Activated CD8-positive, alpha-beta memory T cell treated with anti-CD3 and anti-CD28 coated beads, Interleukin-2, amount 50 U/mL, for 4 hours (primary cell): ENCODE data around the gene RHOH.
"Not testable (repeated sequence)": the region's sequence is repeated elsewhere in the genome, so short reads cannot be mapped to it uniquely, and the experiment has no call there.

ENCODE experiments used
- DNase-seq: peaks from one replicate; pipeline ENCODE4 v3.0.0-alpha.2; 2020

Gene RHOH

GRCh38 chr4:40196724-40197281 is at the start of gene RHOH:
RHOH (plus strand) TSS chr4:40197031; CDS start chr4:40243387, 46,356 bp downstream.
- DNase-seq: peak; percentile 74

GRCh38 chr4:40147490-40147889 is 49.3 kb upstream of the RHOH start:
- DNase-seq: not testable (repeated sequence)

- peak; percentile 71 for DNase-seq
These were observed 46.9 kb upstream of the RHOH start for GRCh38 chr4:40149960-40150385.

GRCh38 chr4:40150932-40151331 is 45.9 kb upstream of the RHOH start:
- no peak for DNase-seq

GRCh38 chr4:40152637-40153036 is 44.2 kb upstream of the RHOH start:
- peak; percentile 31 for DNase-seq

- DNase-seq: no peak
These were observed 39.4 kb upstream of the RHOH start for GRCh38 chr4:40157436-40157835.

- DNase-seq: no peak
These were observed 36.6 kb upstream of the RHOH start for GRCh38 chr4:40160258-40160657.

- DNase-seq: no peak
These were observed 32.4 kb upstream of the RHOH start for GRCh38 chr4:40164459-40164858.

GRCh38 chr4:40165916-40166315 is 30.9 kb upstream of the RHOH start:
- no peak for DNase-seq

- no peak for DNase-seq
These were observed 28.8 kb upstream of the RHOH start for GRCh38 chr4:40168070-40168469.

GRCh38 chr4:40170588-40170987 is 26.2 kb upstream of the RHOH start:
- no peak for DNase-seq

GRCh38 chr4:40173470-40173875 is 23.4 kb upstream of the RHOH start:
- no peak for DNase-seq

GRCh38 chr4:40176602-40177001 is 20.2 kb upstream of the RHOH start:
- no peak for DNase-seq

GRCh38 chr4:40177591-40177990 is 19.2 kb upstream of the RHOH start:
- DNase-seq: no peak

GRCh38 chr4:40178672-40179071 is 18.2 kb upstream of the RHOH start:
- DNase-seq: no peak

GRCh38 chr4:40179360-40179759 is 17.5 kb upstream of the RHOH start:
- no peak for DNase-seq

GRCh38 chr4:40180356-40180755 is 16.5 kb upstream of the RHOH start:
- DNase-seq: no peak

- DNase-seq: no peak
These were observed 14.8 kb upstream of the RHOH start for GRCh38 chr4:40182001-40182400.

GRCh38 chr4:40182954-40183353 is 13.9 kb upstream of the RHOH start:
- no peak for DNase-seq

GRCh38 chr4:40183615-40184411 is 13.0 kb upstream of the RHOH start:
- DNase-seq: no peak

GRCh38 chr4:40185830-40186664 is 10.8 kb upstream of the RHOH start:
- no peak for DNase-seq

- DNase-seq: no peak
These were observed 10.2 kb upstream of the RHOH start for GRCh38 chr4:40186665-40187014.

GRCh38 chr4:40187386-40187906 is 9.4 kb upstream of the RHOH start:
- no peak for DNase-seq

GRCh38 chr4:40190019-40190418 is 6.8 kb upstream of the RHOH start:
- no peak for DNase-seq
